HEK293 (cell line): ENCODE data around the gene MAGI2.

ENCODE experiments used
- GLI4 ChIP-seq: fragments of 450-650 bp; formaldehyde crosslinking; IDR thresholded peaks from 2 replicates; pipeline ENCODE4 v1.5.1; 2016; ENCODE audit warnings: missing biosample characterization, missing genetic modification characterization
- GLIS1 ChIP-seq: fragments of 450-650 bp; formaldehyde crosslinking; IDR thresholded peaks from 2 replicates; pipeline ENCODE4 v1.5.1; 2016; ENCODE audit warnings: missing biosample characterization, missing genetic modification characterization
- HOXC10 ChIP-seq: sonication (generic); formaldehyde crosslinking; IDR thresholded peaks from 2 replicates; pipeline ENCODE4 v1.8.1; 2023; ENCODE audit warnings: mild to moderate bottlenecking, missing genetic modification reagents
- HOXD13 ChIP-seq: sonication (generic); formaldehyde crosslinking; IDR thresholded peaks from 2 replicates; pipeline ENCODE4 v1.8.0; 2022; ENCODE audit warnings: missing genetic modification reagents, borderline replicate concordance
- KLF1 ChIP-seq: fragments of 450-650 bp; formaldehyde crosslinking; IDR thresholded peaks from 2 replicates; pipeline ENCODE4 v1.5.1; 2016; ENCODE audit warnings: missing biosample characterization, missing genetic modification characterization
- ZFP69B ChIP-seq: fragments of 450-650 bp; formaldehyde crosslinking; IDR thresholded peaks from 2 replicates; pipeline ENCODE4 v1.5.1; 2016; ENCODE audit warnings: missing biosample characterization, missing genetic modification characterization
- ZNF211 ChIP-seq: fragments of 450-650 bp; formaldehyde crosslinking; IDR thresholded peaks from 2 replicates; pipeline ENCODE4 v1.5.1; 2016; ENCODE audit warnings: low read depth, missing biosample characterization, missing genetic modification characterization
- ZNF24 ChIP-seq: fragments of 450-650 bp; formaldehyde crosslinking; IDR thresholded peaks from 2 replicates; pipeline ENCODE4 v1.5.1; 2016; ENCODE audit warnings: missing biosample characterization, missing genetic modification characterization
- ZNF248 ChIP-seq: fragments of 450-650 bp; formaldehyde crosslinking; IDR thresholded peaks from 2 replicates; pipeline ENCODE4 v1.5.1; 2017; ENCODE audit warnings: missing biosample characterization, missing genetic modification characterization
- ZNF302 ChIP-seq: fragments of 450-650 bp; formaldehyde crosslinking; IDR thresholded peaks from 2 replicates; pipeline ENCODE4 v1.5.1; 2016; ENCODE audit warnings: missing biosample characterization, missing genetic modification characterization, low read depth
- ZNF311 ChIP-seq: fragments of 450-650 bp; formaldehyde crosslinking; IDR thresholded peaks from 2 replicates; pipeline ENCODE4 v1.5.1; 2017; ENCODE audit warnings: missing biosample characterization, missing genetic modification characterization, borderline replicate concordance
- ZNF404 ChIP-seq: fragments of 450-650 bp; formaldehyde crosslinking; IDR thresholded peaks from 2 replicates; pipeline ENCODE4 v1.5.1; 2017; ENCODE audit warnings: missing biosample characterization, missing genetic modification characterization
- ZNF433 ChIP-seq: fragments of 450-650 bp; formaldehyde crosslinking; IDR thresholded peaks from 2 replicates; pipeline ENCODE4 v1.5.1; 2016; ENCODE audit warnings: missing biosample characterization, missing genetic modification characterization, low read depth
- ZNF629 ChIP-seq: fragments of 450-650 bp; formaldehyde crosslinking; IDR thresholded peaks from 2 replicates; pipeline ENCODE4 v1.5.1; 2017; ENCODE audit warnings: missing biosample characterization, missing genetic modification characterization
- ZNF670 ChIP-seq: fragments of 450-650 bp; formaldehyde crosslinking; IDR thresholded peaks from 2 replicates; pipeline ENCODE4 v1.5.1; 2016; ENCODE audit warnings: missing biosample characterization, missing genetic modification characterization, low read depth
- ZNF677 ChIP-seq: fragments of 450-650 bp; IDR thresholded peaks from 2 replicates; pipeline ENCODE4 v1.5.0; 2018; ENCODE audit warnings: missing biosample characterization, mild to moderate bottlenecking, missing genetic modification characterization, moderate library complexity
- ZNF768 ChIP-seq: fragments of 450-650 bp; formaldehyde crosslinking; IDR thresholded peaks from 2 replicates; pipeline ENCODE4 v1.5.1; 2018; ENCODE audit warnings: missing biosample characterization, mild to moderate bottlenecking, missing genetic modification characterization
- ZNF843 ChIP-seq: fragments of 450-650 bp; formaldehyde crosslinking; IDR thresholded peaks from 2 replicates; pipeline ENCODE4 v1.5.1; 2016; ENCODE audit warnings: missing biosample characterization, missing genetic modification characterization
- TF ChIP-seq, protein P1 (sequence below): fragments of 450-650 bp; formaldehyde crosslinking; optimal IDR thresholded peaks from 2 replicates; pipeline ENCODE3; 2016; ENCODE audit warnings: missing biosample characterization, mild to moderate bottlenecking, missing genetic modification characterization
- TF ChIP-seq, protein P2 (sequence below): fragments of 450-650 bp; formaldehyde crosslinking; IDR thresholded peaks from 2 replicates; pipeline ENCODE4 v1.5.0; 2017; ENCODE audit warnings: missing biosample characterization, missing genetic modification characterization, borderline replicate concordance
- TF ChIP-seq, protein P3 (sequence below): fragments of 450-650 bp; formaldehyde crosslinking; conservative IDR thresholded peaks from 2 replicates; pipeline ENCODE4 v1.5.1; 2016; ENCODE audit warnings: low read depth, missing biosample characterization, missing genetic modification characterization
- TF ChIP-seq, protein P4 (sequence below): fragments of 450-650 bp; formaldehyde crosslinking; IDR thresholded peaks from 2 replicates; pipeline ENCODE4 v1.5.1; 2016; ENCODE audit warnings: missing biosample characterization, missing genetic modification characterization
- TF ChIP-seq, protein P5 (sequence below): fragments of 450-650 bp; formaldehyde crosslinking; IDR thresholded peaks from 2 replicates; pipeline ENCODE4 v1.5.1; 2016; ENCODE audit warnings: missing biosample characterization, missing genetic modification characterization
- TF ChIP-seq, protein P6 (sequence below): fragments of 450-650 bp; formaldehyde crosslinking; IDR thresholded peaks from 2 replicates; pipeline ENCODE4 v1.5.1; 2016; ENCODE audit warnings: missing biosample characterization, missing genetic modification characterization

Gene MAGI2

DNA sequence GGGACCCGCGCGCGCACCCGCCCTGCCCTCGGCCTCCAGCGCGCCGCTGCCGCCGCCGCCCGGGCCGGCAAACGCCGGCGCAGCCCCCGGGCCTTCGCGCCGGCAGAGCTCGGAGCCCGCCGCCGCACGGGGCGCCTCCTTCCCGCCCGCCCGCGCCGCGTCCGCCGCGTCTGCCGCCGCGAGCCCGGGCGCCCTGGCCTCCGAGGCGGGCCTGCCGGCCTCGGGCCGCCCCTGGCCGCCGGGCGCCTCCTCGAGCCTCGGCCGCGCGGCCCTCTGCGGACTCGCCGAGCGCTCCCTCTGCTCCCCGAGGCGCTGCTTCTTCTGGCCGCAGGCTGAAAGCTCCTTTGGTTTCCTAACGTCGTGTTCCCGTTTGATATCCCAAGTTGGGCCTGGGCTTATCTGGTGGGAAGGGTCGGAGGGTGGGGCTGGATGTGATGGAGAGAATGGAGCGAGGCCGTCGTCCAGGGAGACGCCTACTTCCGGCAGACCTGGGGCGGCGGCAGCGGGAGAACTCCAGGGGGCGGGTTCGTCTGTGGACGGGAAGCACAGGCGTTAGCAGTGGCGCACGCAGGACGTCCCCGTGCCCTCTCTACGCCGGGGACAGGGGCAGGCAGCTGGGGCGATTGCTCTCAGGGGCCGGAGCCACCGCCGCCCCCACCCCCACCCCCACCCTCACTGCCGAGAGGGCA is 1433.9 kb downstream of the MAGI2 start (continued):
- TF ChIP-seq, protein P1, sequence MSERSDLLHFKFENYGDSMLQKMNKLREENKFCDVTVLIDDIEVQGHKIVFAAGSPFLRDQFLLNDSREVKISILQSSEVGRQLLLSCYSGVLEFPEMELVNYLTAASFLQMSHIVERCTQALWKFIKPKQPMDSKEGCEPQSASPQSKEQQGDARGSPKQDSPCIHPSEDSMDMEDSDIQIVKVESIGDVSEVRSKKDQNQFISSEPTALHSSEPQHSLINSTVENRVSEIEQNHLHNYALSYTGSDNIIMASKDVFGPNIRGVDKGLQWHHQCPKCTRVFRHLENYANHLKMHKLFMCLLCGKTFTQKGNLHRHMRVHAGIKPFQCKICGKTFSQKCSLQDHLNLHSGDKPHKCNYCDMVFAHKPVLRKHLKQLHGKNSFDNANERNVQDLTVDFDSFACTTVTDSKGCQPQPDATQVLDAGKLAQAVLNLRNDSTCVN (tag by site-specific recombination), result peak; percentile 70
- no peak for TF ChIP-seq ZNF677 (tag by site-specific recombination)
- TF ChIP-seq, protein P2, sequence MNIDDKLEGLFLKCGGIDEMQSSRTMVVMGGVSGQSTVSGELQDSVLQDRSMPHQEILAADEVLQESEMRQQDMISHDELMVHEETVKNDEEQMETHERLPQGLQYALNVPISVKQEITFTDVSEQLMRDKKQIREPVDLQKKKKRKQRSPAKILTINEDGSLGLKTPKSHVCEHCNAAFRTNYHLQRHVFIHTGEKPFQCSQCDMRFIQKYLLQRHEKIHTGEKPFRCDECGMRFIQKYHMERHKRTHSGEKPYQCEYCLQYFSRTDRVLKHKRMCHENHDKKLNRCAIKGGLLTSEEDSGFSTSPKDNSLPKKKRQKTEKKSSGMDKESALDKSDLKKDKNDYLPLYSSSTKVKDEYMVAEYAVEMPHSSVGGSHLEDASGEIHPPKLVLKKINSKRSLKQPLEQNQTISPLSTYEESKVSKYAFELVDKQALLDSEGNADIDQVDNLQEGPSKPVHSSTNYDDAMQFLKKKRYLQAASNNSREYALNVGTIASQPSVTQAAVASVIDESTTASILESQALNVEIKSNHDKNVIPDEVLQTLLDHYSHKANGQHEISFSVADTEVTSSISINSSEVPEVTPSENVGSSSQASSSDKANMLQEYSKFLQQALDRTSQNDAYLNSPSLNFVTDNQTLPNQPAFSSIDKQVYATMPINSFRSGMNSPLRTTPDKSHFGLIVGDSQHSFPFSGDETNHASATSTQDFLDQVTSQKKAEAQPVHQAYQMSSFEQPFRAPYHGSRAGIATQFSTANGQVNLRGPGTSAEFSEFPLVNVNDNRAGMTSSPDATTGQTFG (tag by site-specific recombination), result no peak
- TF ChIP-seq, protein P3, sequence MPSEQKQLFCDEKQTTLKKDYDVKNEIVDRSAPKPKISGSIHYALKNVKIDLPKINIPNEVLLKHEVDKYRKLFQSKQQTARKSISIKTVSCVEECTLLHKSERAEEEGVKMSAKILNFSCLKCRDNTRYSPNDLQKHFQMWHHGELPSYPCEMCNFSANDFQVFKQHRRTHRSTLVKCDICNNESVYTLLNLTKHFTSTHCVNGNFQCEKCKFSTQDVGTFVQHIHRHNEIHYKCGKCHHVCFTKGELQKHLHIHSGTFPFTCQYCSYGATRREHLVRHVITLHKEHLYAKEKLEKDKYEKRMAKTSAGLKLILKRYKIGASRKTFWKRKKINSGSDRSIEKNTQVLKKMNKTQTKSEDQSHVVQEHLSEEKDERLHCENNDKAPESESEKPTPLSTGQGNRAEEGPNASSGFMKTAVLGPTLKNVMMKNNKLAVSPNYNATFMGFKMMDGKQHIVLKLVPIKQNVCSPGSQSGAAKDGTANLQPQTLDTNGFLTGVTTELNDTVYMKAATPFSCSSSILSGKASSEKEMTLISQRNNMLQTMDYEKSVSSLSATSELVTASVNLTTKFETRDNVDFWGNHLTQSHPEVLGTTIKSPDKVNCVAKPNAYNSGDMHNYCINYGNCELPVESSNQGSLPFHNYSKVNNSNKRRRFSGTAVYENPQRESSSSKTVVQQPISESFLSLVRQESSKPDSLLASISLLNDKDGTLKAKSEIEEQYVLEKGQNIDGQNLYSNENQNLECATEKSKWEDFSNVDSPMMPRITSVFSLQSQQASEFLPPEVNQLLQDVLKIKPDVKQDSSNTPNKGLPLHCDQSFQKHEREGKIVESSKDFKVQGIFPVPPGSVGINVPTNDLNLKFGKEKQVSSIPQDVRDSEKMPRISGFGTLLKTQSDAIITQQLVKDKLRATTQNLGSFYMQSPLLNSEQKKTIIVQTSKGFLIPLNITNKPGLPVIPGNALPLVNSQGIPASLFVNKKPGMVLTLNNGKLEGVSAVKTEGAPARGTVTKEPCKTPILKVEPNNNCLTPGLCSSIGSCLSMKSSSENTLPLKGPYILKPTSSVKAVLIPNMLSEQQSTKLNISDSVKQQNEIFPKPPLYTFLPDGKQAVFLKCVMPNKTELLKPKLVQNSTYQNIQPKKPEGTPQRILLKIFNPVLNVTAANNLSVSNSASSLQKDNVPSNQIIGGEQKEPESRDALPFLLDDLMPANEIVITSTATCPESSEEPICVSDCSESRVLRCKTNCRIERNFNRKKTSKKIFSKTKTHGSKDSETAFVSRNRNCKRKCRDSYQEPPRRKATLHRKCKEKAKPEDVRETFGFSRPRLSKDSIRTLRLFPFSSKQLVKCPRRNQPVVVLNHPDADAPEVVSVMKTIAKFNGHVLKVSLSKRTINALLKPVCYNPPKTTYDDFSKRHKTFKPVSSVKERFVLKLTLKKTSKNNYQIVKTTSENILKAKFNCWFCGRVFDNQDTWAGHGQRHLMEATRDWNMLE (tag by site-specific recombination), result no peak
- TF ChIP-seq ZNF311 (tag by site-specific recombination), result no peak
- TF ChIP-seq HOXD13 (CRISPR knock-in tag), result no peak
- TF ChIP-seq ZNF302 (tag by site-specific recombination), result no peak
- TF ChIP-seq, protein P4, sequence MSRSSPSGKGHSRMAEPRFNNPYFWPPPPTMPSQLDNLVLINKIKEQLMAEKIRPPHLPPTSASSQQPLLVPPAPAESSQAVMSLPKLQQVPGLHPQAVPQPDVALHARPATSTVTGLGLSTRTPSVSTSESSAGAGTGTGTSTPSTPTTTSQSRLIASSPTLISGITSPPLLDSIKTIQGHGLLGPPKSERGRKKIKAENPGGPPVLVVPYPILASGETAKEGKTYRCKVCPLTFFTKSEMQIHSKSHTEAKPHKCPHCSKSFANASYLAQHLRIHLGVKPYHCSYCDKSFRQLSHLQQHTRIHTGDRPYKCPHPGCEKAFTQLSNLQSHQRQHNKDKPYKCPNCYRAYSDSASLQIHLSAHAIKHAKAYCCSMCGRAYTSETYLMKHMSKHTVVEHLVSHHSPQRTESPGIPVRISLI, result no peak
- TF ChIP-seq, protein P5, sequence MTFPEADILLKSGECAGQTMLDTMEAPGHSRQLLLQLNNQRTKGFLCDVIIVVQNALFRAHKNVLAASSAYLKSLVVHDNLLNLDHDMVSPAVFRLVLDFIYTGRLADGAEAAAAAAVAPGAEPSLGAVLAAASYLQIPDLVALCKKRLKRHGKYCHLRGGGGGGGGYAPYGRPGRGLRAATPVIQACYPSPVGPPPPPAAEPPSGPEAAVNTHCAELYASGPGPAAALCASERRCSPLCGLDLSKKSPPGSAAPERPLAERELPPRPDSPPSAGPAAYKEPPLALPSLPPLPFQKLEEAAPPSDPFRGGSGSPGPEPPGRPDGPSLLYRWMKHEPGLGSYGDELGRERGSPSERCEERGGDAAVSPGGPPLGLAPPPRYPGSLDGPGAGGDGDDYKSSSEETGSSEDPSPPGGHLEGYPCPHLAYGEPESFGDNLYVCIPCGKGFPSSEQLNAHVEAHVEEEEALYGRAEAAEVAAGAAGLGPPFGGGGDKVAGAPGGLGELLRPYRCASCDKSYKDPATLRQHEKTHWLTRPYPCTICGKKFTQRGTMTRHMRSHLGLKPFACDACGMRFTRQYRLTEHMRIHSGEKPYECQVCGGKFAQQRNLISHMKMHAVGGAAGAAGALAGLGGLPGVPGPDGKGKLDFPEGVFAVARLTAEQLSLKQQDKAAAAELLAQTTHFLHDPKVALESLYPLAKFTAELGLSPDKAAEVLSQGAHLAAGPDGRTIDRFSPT, result no peak
- TF ChIP-seq GLIS1, result peak; percentile 48; the same call in 1 of the 2 replicates
- TF ChIP-seq KLF1, result peak; percentile 63
- TF ChIP-seq ZNF629 (tag by site-specific recombination), result 0 out of 2 replicates have a peak, but pooled peaks have one; percentile 9
- no peak for TF ChIP-seq ZFP69B
- TF ChIP-seq, protein P6, sequence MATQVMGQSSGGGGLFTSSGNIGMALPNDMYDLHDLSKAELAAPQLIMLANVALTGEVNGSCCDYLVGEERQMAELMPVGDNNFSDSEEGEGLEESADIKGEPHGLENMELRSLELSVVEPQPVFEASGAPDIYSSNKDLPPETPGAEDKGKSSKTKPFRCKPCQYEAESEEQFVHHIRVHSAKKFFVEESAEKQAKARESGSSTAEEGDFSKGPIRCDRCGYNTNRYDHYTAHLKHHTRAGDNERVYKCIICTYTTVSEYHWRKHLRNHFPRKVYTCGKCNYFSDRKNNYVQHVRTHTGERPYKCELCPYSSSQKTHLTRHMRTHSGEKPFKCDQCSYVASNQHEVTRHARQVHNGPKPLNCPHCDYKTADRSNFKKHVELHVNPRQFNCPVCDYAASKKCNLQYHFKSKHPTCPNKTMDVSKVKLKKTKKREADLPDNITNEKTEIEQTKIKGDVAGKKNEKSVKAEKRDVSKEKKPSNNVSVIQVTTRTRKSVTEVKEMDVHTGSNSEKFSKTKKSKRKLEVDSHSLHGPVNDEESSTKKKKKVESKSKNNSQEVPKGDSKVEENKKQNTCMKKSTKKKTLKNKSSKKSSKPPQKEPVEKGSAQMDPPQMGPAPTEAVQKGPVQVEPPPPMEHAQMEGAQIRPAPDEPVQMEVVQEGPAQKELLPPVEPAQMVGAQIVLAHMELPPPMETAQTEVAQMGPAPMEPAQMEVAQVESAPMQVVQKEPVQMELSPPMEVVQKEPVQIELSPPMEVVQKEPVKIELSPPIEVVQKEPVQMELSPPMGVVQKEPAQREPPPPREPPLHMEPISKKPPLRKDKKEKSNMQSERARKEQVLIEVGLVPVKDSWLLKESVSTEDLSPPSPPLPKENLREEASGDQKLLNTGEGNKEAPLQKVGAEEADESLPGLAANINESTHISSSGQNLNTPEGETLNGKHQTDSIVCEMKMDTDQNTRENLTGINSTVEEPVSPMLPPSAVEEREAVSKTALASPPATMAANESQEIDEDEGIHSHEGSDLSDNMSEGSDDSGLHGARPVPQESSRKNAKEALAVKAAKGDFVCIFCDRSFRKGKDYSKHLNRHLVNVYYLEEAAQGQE (tag by site-specific recombination), result no peak
- no peak for TF ChIP-seq ZNF24 (tag by site-specific recombination)
- TF ChIP-seq GLI4, result no peak
- TF ChIP-seq ZNF433 (tag by site-specific recombination), result no peak
- no peak for TF ChIP-seq ZNF670 (tag by site-specific recombination)
- no peak for TF ChIP-seq ZNF248 (tag by site-specific recombination)
- no peak for TF ChIP-seq ZNF404 (tag by site-specific recombination)
- no peak for TF ChIP-seq HOXC10 (CRISPR knock-in tag)
- TF ChIP-seq ZNF843 (tag by site-specific recombination), result no peak
- TF ChIP-seq ZNF211 (tag by site-specific recombination), result no peak
- TF ChIP-seq ZNF768 (tag by site-specific recombination), result no peak
